ENCODE measurements around the gene HLA-F.

- no peak for TF ChIP-seq CTCF (tag by site-specific recombination; IDR thresholded peaks at IDR 0.05)
- no peak for TF ChIP-seq WT1 (tag by site-specific recombination; IDR thresholded peaks at IDR 0.05)
- TF ChIP-seq GLIS1 (tag by site-specific recombination; IDR thresholded peaks at IDR 0.05) = no peak
- TF ChIP-seq SP2 (tag by site-specific recombination; IDR thresholded peaks at IDR 0.05) = no peak
- TF ChIP-seq ZBTB21 (tag by site-specific recombination; IDR thresholded peaks at IDR 0.05) = no peak
- no peak for TF ChIP-seq PRDM4 (tag by site-specific recombination; IDR thresholded peaks at IDR 0.05)
- no peak for TF ChIP-seq ZBTB26 (tag by site-specific recombination; optimal IDR thresholded peaks at IDR 0.05)
- no peak for TF ChIP-seq ZNF148 (tag by site-specific recombination; IDR thresholded peaks at IDR 0.05; ENCODE audit: borderline replicate concordance)
- no peak for TF ChIP-seq ZBTB1 (tag by site-specific recombination; IDR thresholded peaks at IDR 0.05)
- TF ChIP-seq MEIS1 (CRISPR knock-in tag; IDR thresholded peaks at IDR 0.05; ENCODE audit: borderline replicate concordance) = no peak
- no peak for TF ChIP-seq ZNF785 (tag by site-specific recombination; IDR thresholded peaks at IDR 0.05)
- TF ChIP-seq KLF7 (tag by site-specific recombination; IDR thresholded peaks at IDR 0.05; ENCODE audit: borderline replicate concordance) = no peak
- no peak for TF ChIP-seq ZBTB10 (tag by site-specific recombination; IDR thresholded peaks at IDR 0.05)
- no peak for TF ChIP-seq TCF7L2 (IDR thresholded peaks at IDR 0.05; ENCODE audit: borderline replicate concordance, low read depth, low read length)
Observed at GRCh38 chr6:29755295-29755871, 32.1 kb downstream of the HLA-F start.
